Inferior parietal cortex (tissue), 1 donor: Measurements from ENCODE around the gene SLC10A3.

ENCODE experiments used
- DNase-seq: peaks from one replicate; pipeline ENCODE4 v3.0.0-alpha.2; 2016; ENCODE audit errors: extremely low spot score

Gene SLC10A3

DNA sequence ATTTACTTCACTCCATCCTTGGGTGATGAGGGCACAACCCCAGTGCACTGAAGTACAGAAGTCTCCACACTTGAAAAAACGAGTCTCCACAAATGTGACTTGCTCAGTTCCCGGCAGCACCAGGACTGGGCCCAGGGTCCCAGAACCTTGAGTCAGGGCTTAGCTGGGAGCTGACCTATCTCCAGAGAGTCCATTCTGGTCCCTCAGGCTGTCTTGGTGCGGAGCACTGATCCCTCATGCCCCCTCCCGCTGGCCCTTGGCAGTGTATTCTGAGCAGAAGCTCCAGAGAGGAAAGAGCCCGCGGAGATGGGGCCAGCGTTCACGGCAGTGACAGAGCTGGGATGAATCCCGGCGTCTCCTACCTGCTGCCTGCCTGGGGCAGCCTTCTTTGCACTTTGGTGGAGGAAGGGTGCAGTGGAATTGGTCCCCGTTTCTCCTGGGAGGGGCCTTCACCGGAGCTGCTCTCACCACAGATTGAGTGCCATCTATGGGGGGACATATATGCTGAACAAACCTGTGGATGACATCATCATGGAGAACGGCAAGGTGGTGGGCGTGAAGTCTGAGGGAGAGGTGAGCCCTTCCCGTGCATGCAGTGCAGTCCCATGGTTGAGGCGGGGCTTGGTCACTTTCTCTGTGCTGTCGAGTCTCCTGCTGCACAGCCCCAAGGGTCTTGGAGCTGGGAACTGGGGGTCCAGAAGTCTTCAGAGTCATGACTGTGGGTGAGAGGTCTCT, 49.6 kb downstream of the SLC10A3 start:
- no peak for DNase-seq

DNA sequence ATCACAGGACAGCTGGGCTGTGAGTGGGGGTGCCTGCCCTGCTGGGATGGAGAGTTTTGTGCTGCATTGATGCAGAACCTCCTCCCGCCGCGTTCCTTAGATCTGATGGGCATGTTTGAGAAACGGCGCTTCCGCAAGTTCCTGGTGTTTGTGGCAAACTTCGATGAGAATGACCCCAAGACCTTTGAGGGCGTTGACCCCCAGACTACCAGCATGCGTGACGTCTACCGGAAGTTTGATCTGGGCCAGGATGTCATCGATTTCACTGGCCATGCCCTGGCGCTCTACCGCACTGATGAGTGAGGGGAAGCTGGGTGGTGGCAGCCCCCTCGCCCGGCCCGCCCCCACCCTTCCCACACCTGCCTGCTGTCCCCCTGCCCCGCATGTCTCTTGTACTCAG, 50.6 kb downstream of the SLC10A3 start:
- no peak for DNase-seq

DNA sequence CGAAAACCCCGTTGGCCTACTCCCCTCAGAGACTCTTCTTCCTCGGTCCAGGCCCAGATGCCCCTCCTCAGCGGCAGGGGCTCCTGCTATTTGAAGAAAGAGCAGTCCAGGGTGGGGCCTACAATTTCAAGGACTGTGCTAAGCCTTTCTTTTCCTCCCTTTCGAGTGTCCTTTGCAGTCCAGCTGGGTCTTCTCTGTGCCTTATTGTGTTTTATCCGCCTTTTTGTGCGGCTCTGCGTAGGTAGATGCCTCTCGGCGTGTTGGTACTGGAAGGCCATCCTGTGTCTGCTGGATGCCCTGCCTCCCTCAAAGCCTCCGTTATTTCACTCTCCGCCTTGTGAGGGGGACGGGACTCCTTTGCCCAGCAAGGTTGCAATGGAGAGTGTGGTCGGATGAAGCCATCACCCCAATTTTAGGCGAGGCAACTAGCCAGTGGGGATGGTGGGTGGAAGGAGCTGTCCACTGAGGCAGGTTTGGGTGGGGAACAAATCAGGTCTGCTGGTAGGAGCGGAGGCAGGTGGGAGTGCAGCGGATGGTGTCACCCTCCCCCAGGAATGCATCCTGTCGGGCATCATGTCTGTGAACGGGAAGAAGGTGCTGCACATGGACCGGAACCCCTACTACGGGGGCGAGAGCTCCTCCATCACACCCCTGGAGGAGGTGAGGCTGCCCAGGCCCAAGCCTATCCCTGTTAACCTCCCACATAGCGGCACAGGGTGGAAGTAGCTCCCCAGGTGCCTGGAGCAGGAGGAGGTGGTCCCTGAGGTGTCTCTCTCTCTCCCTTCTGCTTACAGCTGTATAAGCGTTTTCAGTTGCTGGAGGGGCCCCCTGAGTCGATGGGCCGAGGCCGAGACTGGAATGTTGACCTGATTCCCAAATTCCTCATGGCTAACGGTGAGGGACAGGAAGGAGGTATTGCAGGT, 52.2 kb downstream of the SLC10A3 start:
- no peak for DNase-seq
